Neural cell (in vitro differentiated cells): ENCODE results near the gene CPB2.

ENCODE experiments used
- CTCF ChIP-seq: fragments of 450-650 bp; IDR thresholded peaks from 2 replicates; pipeline ENCODE4 v1.5.1; 2014; ENCODE audit warnings: antibody characterized with exemption, mild to moderate bottlenecking, moderate library complexity; ENCODE audit not compliant: poor library complexity, severe bottlenecking
- EP300 ChIP-seq: fragments of 450-650 bp; conservative IDR thresholded peaks from 2 replicates; pipeline ENCODE4 v1.6.1; 2014; ENCODE audit warnings: antibody characterized with exemption, mild to moderate bottlenecking, moderate library complexity; ENCODE audit not compliant: poor library complexity, severe bottlenecking
- EZH2 ChIP-seq: fragments of 200-600, 300-800 bp; shearing (Covaris generic), sonication (generic); IDR thresholded peaks from 2 replicates; pipeline ENCODE4 v1.6.1; 2014; ENCODE audit warnings: antibody characterized with exemption, low read length, borderline replicate concordance, mild to moderate bottlenecking; ENCODE audit not compliant: insufficient read depth, poor library complexity, severe bottlenecking
- POLR2AphosphoS5 ChIP-seq: IDR thresholded peaks from 2 replicates; pipeline ENCODE4 v1.6.1; 2012
- RAD21 ChIP-seq: fragments of 450-650 bp; conservative IDR thresholded peaks from 2 replicates; pipeline ENCODE4 v1.6.1; 2014; ENCODE audit warnings: antibody characterized with exemption, mild to moderate bottlenecking, moderate library complexity
- REST ChIP-seq: IDR thresholded peaks from 2 replicates; pipeline ENCODE4 v1.6.1; 2012; ENCODE audit warnings: borderline replicate concordance
- SMC3 ChIP-seq: fragments of 450-650 bp; conservative IDR thresholded peaks from 2 replicates; pipeline ENCODE4 v1.6.1; 2014; ENCODE audit warnings: antibody characterized with exemption, mild to moderate bottlenecking, moderate library complexity; ENCODE audit not compliant: poor library complexity
- TAF1 ChIP-seq: IDR thresholded peaks from 2 replicates; pipeline ENCODE4 v1.6.1; 2012; ENCODE audit warnings: low read depth

- no peak for TF ChIP-seq RAD21
- no peak for TF ChIP-seq POLR2AphosphoS5
- no peak for TF ChIP-seq CTCF
- TF ChIP-seq TAF1 = no peak
- no peak for TF ChIP-seq SMC3
- TF ChIP-seq EZH2 = no peak
- TF ChIP-seq REST = no peak
- no peak for TF ChIP-seq EP300
These were observed 40.3 kb upstream of the CPB2 start for GRCh38 chr13:46145135-46145534.
